ENCODE measurements around the gene PLVAP.

Gene PLVAP

GRCh38 chr19:17333611-17334413 is 43.3 kb downstream of the PLVAP start:
- no peak for DNase-seq (ENCODE audit: low spot score)

DNA sequence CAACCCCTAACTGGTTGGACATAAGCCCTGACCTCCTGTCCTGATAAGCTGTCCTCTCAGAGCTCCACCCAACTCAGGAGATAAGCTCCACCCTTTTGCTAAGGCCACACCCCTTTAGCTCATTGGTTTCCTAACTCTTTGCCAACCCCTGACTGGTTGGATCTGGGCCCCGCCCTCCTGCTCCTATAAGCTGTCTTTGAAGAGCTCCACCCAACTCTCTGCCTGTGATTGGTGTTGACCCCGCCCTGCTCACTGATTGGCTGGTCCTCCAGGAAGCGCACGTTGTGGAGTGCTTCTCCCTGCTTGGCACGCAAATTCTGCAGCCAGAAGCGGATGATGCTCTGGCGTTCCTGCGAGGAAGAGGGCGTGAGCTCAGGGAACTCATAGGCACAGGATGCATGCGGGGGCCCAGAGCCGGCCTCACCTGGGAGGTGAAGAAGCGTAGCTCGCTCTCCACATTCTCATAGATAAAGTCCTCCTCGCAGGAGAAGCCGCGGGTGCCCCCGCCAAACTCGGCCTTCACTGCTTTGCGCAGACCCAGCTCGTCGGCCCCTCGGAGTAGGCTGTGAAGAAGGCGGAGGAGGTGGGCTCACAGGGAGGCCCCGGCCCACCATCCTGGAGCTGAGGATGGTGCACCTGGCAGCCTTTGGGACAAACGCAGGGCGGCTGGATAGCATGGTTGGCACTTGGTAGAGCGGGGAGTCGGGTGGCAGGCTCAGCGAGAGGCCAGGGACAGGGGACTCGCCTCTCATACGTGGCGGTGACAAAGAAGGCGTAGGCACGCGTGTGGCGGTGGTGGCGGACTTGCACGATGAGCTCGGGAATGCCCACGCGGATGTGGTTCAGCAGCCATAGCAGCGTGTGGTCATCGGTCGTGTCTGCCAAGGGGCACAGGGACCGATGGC is 44.2 kb downstream of the PLVAP start:
- DNase-seq (ENCODE audit: low spot score) = no peak

GRCh38 chr19:17332360-17332676 is 44.8 kb downstream of the PLVAP start:
- DNase-seq (ENCODE audit: low spot score) = no peak

DNA sequence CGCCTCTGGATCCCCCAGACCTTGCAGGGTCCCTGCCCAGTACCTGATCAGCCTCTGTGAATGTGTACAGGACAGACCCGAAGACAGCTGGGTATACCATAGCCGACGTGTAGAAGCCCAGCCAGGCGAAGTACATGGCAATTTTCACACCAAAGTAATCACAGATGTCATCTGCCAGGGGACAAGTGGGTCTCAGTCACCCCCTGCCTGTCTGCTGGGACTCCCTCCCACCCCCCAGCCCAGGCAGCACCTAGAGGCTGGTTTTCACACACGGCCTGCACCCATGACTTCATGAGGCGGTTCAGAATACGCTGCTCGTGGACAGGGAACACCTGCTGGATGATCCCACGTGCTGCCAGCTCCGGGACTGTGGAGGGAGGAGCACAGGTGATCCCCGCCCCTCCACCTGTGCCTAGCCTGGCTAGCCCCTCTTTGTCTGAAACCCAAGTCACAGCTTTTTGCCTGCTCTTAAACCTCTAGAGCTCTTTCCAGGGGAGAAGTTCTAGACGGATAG is 46.0 kb downstream of the PLVAP start:
- no peak for DNase-seq (ENCODE audit: low spot score)

- DNase-seq (ENCODE audit: low spot score) = no peak
These were observed 46.7 kb downstream of the PLVAP start for GRCh38 chr19:17330262-17331044.

- no peak for DNase-seq (ENCODE audit: low spot score)
These were observed 47.5 kb downstream of the PLVAP start for GRCh38 chr19:17329366-17330261.

GRCh38 chr19:17328517-17329365 is 48.4 kb downstream of the PLVAP start:
- no peak for DNase-seq (ENCODE audit: low spot score)

GRCh38 chr19:17327654-17328516 is 49.3 kb downstream of the PLVAP start:
- DNase-seq (ENCODE audit: low spot score) = no peak

GRCh38 chr19:17327068-17327653 is 50.0 kb downstream of the PLVAP start:
- no peak for DNase-seq (ENCODE audit: low spot score)

DNA sequence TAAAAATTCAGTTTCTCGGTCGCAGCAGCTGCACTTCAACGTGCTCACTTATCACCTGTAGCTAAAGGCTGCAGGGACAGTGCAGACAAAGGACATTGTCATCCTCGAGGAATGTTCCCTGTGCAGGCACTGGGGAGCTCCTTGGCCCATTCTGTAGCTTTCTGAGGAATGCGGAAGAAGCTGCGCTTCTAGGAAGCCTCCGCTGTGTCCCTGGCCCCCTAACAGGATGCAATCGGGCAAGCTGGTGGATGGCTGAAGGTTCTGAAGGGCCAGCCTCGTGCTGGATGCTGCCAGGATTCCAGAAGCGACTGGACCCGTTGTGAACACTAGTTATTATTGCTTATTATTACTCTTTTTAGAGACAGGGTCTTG is 50.6 kb downstream of the PLVAP start:
- DNase-seq (ENCODE audit: low spot score) = no peak

- DNase-seq (ENCODE audit: low spot score) = peak; percentile 79
These were observed 51.1 kb downstream of the PLVAP start for GRCh38 chr19:17325881-17326594.

DNA sequence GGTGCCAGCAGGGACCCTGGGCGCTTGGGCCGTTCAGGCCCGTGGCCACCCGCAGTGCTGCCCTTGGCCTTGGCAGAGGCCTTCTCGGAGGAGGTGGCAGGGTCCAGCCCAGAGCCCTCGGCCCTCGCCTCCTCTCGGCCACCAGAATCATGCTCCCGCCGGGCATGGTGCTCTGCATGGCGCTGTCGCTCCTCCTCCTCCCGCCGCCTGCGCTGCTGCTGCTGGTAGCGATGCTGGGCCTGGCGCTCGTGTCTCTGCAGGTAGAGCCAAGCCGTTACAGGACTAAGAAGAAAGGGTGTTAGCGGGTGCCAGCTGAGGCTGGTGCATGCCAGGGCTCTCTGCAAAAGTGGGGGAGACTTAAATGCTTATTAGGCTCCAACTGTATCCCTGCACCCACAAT is 52.0 kb downstream of the PLVAP start:
- DNase-seq (ENCODE audit: low spot score) = no peak

- DNase-seq (ENCODE audit: low spot score) = no peak
These were observed 52.6 kb downstream of the PLVAP start for GRCh38 chr19:17324357-17325114.

DNA sequence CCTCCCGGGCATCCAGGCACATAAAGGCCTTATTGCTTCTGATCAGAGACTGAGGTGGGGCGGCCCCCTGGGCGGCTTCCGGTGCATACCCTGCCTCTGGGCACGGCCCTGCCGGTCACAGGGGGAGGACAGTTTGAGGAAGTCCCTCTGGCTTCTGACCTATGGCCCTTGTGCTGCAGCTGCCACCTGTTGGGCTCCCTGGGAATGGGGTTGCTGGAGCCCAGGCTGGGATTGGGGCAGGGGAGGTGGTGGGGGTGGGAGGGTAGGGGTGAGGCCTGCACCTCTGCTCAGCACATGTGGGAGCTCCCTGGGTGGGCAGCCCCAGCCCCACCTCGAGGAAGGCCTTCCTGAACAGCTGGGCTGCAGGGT is 53.2 kb downstream of the PLVAP start:
- no peak for DNase-seq (ENCODE audit: low spot score)

DNA sequence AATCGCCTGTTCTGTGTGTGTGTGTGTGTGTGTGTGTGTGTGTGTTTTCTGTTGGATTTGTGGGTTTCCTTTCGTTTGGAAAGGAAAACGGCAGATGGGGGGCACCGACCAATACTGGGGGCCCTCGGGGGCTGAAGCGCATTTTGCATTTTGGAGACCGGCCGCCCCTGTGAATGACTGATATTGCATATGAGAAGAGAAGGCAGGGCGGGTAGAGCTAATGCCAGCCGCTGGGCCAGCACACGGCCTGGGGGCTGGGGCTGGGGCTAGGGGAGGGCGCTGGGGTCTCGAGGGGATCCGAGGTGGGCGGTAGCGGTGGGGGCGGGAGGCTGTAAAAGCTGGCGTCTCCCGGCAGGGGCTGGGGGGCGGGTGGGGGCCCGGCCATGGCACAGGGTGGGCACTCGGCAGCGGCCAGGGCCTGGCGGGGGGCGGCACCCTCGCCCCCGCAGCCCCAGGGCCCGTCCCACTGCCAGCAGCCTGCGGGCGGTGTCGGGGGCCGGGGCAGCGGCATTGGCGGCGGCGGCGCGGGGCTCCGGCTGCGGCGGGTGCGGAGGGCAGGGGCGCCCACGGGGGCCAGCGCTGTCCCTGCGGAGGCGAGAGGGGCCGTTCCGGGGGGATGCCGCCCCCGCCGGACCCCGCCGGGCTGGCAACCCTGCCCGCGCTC is 53.7 kb downstream of the PLVAP start:
- DNase-seq (ENCODE audit: low spot score) = no peak

GRCh38 chr19:17322854-17323253 is 54.3 kb downstream of the PLVAP start:
- DNase-seq (ENCODE audit: low spot score) = no peak

Measured in globus pallidus (tissue), 1 donor.